T-helper 1 cell (primary cell): ENCODE data around the gene GNPNAT1.
A peak's percentile ranks its signal among the peaks of the same experiment; 100 is the strongest.
"Not testable (repeated sequence)": the region's sequence is repeated elsewhere in the genome, so short reads cannot be mapped to it uniquely, and the experiment has no call there.

Source experiments
- DNase-seq, 5 donors: peaks; one replicate each; pipeline ENCODE4 v3.0.0-alpha.2; 2012 to 2020

The GNPNAT1 gene

GRCh38 chr14:52789118-52789517, 2.3 kb downstream of the GNPNAT1 start:
- DNase-seq, result no peak

GRCh38 chr14:52786887-52787286, 4.5 kb downstream of the GNPNAT1 start:
- no peak for DNase-seq

- no peak for DNase-seq
Observed at GRCh38 chr14:52783206-52783605, 8.2 kb downstream of the GNPNAT1 start.

GRCh38 chr14:52781629-52782028, 9.8 kb downstream of the GNPNAT1 start:
- no peak for DNase-seq

- DNase-seq, result no peak
Observed at GRCh38 chr14:52780893-52781292, 10.5 kb downstream of the GNPNAT1 start.

GRCh38 chr14:52778702-52779101, 12.7 kb downstream of the GNPNAT1 start:
- no peak for DNase-seq

GRCh38 chr14:52776816-52777215, 14.6 kb downstream of the GNPNAT1 start:
- DNase-seq, result no peak

- DNase-seq, result no peak
Observed at GRCh38 chr14:52769887-52770286, 21.5 kb downstream of the GNPNAT1 start.

GRCh38 chr14:52767058-52767833, 24.2 kb downstream of the GNPNAT1 start:
- DNase-seq, result no peak

- DNase-seq, result not testable (repeated sequence)
Observed at GRCh38 chr14:52762923-52763322, 28.5 kb downstream of the GNPNAT1 start.

GRCh38 chr14:52759145-52759544, 32.3 kb downstream of the GNPNAT1 start:
- no peak for DNase-seq

- DNase-seq, result no peak
Observed at GRCh38 chr14:52755607-52756316, 35.6 kb downstream of the GNPNAT1 start.

- DNase-seq, result no peak
Observed at GRCh38 chr14:52748647-52749292, 42.6 kb downstream of the GNPNAT1 start.

GRCh38 chr14:52741865-52742264, 49.5 kb downstream of the GNPNAT1 start:
- DNase-seq, result peak in 1 of 5 donors; percentile 35

GRCh38 chr14:52740751-52741150, 50.7 kb downstream of the GNPNAT1 start:
- DNase-seq, result no peak

- no peak for DNase-seq
Observed at GRCh38 chr14:52738409-52738808, 53.0 kb downstream of the GNPNAT1 start.

- DNase-seq, result no peak
Observed at GRCh38 chr14:52735921-52736489, 55.4 kb downstream of the GNPNAT1 start.

GRCh38 chr14:52733824-52734223, 57.6 kb downstream of the GNPNAT1 start:
- DNase-seq, result no peak

GRCh38 chr14:52730709-52731111, 60.7 kb downstream of the GNPNAT1 start:
- DNase-seq, result no peak

GRCh38 chr14:52729925-52730708, 61.3 kb downstream of the GNPNAT1 start, which contains the start of gene STYX:
STYX (plus strand) TSS chr14:52730166; CDS start chr14:52730475, 309 bp downstream.
- DNase-seq, result peak; percentile 97 to 99 (median 98)

- DNase-seq, result no peak
Observed at GRCh38 chr14:52729585-52729924, 61.9 kb downstream of the GNPNAT1 start.

GRCh38 chr14:52729035-52729434, 62.4 kb downstream of the GNPNAT1 start:
- DNase-seq, result not testable (repeated sequence)
